Jurkat, Clone E6-1 (cell line): ENCODE results near the gene GALNT2.

Experiments used
- DNase-seq: peaks from one replicate; pipeline ENCODE4 v3.0.0-alpha.2; 2011; ENCODE audit warnings: low read depth, low spot score
- H3K4me3 ChIP-seq: 2 replicates; pipeline ENCODE4 v1.5.1; 2011; ENCODE audit warnings: mild to moderate bottlenecking, low read length, control low read depth, moderate library complexity

The GALNT2 gene

DNA sequence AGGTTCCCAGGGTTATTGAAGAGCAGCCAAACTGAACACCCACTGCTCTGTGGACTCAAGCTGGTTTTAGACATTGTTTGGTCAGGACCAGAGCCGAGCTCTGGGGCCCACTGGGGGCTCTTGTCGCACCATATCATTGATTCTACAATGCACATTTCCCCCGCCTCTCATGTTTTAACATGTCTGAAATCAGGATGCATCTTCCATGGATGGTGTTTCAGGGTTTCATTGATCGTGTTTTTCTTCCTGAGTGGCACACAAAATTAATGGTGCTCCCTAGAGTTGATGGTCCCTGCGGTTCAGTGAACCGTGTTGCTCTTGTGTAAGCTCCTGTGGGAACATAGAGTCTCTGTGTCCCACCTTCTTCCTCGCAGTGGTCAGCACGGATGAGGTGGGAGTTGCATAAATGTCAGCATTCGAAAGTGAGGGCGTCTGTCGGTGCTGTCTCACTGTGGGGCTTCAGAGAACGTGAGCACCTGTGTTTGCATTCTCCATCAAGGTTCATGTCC lies 38.3 kb downstream of the GALNT2 start:
- no peak overlapping the region for H3K4me3 ChIP-seq
- no peak for DNase-seq

DNA sequence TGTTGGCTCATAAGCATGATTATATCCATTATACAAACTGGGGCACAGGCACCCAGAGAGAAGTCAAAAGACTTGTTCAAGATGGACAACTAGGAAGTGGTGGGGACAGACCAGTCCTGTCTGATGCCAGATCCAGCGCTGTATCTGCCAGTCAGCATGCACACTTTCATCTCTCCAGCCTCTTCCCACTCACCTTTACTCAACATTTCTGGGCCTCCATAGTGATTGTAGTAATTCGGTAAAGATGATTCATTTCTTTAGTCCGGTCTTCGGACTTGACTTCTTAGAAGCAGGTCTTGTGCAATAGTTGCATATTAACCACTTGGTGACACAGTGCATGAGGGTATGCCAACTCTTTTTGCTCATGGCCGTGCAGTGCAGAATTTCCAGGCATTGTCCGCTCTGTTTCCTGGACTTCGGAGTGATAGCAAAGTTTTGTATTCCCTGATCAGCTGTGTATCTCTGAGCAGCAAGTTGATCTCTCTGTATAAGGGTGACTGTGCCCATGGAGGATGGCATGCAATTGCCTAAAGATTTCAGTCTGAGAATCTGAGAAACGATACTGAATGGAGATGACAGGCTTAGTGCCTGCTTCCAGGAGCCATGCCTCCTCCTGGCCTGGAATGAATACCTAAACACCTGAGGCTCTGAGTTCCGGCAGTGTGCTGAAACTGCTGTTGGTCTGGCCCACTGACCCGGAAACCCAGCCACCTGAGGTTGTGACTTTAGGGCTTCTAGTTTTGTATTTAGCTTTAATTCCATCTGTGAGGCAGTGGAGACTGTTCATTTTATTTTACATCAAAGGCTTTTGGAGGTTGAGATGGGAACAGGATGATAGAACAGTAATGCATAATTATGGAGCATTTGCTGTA lies 39.0 kb downstream of the GALNT2 start:
- no peak overlapping the region for H3K4me3 ChIP-seq
- DNase-seq = no peak

DNA sequence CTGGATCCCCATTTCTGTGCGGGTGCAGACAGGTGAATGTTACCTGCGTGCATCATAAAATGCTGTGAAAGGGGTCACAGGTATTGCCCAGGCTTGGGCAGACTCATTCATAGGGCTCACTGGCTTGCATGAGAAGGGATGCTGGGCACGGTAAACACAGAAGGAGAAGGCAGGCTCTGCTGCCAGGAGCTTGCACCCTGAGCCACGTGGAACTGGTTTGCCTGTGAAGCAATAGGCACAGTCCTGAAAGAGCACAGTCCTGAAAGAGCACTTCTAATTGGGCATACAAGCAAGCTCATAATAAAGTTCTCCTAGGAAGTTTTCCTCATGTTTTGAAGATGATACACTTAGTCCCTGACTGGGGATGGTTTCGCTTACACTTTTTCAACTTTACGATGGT lies 40.9 kb downstream of the GALNT2 start:
- no peak for DNase-seq
- no peak overlapping the region for H3K4me3 ChIP-seq

DNA sequence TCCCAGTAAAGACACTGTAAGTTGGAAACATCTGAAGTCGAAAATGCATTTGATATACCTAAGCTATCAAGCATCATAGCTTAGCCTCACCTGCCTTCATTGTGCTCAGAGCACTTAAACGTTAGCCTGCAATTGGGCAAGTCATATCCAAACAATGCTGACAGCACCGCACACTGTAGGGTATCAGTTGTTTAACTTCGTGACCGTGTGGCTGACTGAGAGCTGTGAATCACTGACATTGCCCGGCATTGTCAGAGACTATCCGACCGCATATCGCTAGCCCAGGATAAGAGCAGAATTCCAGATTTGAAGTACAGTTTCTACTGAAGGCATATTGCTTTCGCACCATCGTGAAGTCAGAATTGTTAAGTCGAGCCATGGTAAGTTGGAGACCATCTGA lies 41.5 kb downstream of the GALNT2 start:
- no peak for DNase-seq
- no peak overlapping the region for H3K4me3 ChIP-seq

DNA sequence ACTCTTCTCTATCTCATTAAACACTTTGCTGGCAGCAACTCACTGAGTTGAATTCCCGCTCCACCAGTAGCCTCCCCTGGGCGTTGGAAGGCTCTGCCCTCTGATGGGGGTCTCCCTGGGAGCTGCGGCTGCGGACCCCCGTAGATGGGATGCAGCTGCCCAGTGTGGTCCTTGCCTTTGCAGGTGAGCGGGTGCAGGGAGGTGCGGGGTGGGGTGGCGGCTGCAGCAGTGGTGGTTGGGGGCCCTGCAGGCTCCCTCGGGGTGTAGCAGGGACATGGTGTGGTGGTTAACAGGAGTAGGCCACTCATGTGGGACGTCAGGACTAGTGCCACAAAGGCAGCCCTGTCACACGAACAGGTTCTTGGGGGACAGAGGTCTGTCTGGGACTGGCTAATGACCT lies 42.0 kb downstream of the GALNT2 start:
- DNase-seq = no peak
- H3K4me3 ChIP-seq = no peak overlapping the region

DNA sequence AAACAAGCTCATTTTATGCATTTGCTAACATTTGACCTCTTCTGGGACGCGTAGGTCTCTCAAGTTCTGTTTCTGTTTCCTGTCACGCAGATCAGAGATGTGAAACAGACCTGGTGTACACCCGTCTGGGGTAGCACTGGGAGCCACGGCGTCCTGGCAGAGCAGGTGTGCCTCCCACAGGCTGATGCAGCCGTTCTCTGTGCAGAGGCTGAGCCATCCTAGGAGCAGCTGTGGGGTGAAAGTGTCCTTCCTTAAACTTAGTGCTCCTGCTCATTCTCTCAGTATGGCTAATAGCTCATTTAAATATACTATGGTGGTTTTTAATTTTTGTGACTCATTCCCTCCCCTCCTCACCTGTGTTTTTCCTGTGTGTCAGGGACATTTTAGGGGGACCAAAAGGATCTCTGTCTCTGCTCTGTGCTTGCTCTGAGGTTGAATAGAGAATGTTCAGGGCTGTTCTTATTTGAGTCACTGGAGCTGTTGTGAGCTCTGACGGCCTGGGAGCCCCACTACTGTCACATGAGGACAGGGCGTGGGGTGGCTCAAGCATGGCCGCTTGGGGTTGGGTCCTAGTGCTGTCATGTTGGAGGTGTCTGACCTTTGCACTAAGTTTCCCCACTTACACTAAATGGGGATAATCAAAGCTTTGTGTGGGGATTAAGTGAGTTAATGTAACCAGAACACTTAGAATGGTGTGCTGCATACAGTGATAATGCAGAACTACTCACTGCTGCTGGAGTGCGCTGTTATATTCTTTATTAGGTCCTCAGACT lies 43.0 kb downstream of the GALNT2 start:
- H3K4me3 ChIP-seq = peak overlapping the region; percentile 9; the same call in 1 of the 2 replicates
- DNase-seq = peak; percentile 94

DNA sequence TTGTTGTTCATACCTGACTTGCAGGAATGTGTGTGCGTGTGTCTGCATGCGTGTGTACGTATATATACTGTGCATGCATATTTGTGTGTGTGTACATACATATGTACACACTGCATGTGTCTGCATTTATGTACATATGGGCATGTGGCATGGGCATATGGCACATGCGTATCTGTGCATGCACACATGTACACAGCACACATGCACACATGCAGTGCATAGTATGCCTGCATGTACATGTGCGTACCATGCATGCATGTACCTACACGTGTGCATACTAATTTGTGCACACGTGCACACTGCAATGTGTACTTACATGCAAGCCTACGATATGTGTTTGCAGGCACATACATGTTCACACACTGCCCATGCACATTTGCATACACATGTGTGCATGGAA lies 43.9 kb downstream of the GALNT2 start:
- H3K4me3 ChIP-seq = no peak overlapping the region
- DNase-seq = no peak

DNA sequence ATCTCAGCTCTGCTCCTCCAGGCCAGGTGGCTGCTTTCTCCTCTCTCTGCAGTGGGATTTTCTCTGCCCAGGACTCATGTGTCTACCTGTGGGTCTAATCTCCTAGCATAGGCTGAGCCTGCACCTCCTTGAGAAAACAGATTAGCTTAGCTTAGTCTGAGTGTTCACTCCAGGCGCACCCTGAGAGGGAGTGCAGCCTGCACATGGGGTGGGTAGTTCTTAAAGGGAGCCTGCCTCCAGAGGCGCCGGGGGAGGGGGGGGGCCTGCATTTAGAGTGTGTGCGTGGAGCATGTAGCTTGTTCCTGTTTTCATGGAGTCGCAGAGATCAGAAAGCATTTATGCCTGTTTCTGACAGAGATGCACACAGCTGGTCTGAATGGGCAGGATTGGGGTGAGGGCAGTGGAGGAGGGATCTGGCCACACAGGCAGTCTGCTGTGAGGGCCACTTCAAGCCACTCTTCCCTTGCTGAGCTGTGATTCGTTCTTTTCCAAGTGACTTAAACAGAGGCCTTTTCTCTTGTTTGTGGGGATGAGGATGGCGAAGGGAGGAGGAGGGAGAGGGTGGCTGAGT lies 45.2 kb downstream of the GALNT2 start:
- no peak overlapping the region for H3K4me3 ChIP-seq
- no peak for DNase-seq

DNA sequence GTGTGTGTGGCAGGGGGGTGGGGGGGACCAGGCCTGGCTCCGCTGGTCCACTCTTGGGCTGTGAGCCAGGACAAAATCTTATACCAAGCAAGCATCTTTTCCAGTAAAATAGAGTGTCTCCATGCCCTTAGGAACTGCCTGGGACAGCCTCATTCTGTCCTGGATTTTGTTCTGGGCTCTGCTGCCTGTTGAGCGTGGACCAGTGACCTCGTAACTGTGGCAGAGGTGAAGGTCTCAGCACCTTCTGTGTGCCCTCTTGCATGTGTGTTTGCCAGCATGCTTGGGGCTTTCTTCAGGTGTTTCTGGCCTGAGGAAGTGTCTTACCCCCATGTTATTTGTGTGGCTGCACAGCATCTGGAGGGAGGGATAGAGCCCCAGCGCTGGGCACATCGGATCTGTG lies 45.7 kb downstream of the GALNT2 start:
- no peak overlapping the region for H3K4me3 ChIP-seq
- DNase-seq = no peak

DNA sequence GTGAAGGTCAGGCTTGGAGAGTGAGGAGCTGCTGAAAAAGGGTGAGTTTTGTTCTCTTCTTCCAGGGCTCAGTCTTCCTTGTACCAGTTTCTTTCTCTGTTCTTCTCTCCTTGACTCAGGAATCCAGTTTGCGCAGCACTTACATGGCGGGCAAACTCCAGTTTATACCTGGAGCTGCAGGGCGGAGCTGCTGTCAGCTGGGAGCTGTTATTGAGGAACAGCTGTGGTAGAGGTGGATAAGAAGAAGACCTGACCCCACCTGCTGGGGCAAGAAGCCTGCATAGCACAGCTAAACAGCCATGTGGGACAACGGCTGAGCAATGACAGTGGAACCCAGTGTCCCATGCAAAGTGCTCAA lies 46.2 kb downstream of the GALNT2 start:
- no peak overlapping the region for H3K4me3 ChIP-seq
- DNase-seq = no peak

DNA sequence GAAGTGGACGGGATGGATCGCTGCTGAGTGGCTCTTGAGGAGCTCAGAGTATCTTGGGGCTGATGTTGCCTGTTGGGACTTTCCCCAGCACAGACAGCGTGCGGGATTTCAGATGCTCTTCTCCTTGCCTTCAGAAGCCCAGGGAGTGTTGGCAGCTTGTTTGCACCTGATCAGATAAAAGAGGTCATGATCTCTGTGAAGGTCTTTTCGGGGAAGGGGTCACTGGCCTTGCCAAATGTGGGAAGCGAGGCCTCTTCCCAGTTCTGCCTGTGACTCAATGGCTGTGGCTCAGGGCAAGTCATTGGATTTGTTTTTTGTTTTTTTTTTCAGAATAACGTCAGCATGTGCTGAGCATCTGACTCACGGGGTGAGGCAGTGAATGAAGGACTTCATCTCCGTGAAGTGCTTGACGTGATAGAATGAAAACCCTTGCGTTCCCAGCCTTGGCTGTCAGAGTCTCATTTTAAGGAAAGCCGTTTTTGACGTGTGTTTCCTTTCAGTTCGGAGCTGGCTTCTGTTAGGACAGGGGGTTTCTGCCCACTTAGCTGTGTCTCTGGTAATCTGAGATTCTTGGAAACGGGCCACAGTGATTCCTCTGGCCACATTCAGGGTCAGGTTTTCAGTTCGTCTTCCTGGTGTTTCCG lies 46.7 kb downstream of the GALNT2 start:
- no peak for DNase-seq
- H3K4me3 ChIP-seq = no peak overlapping the region

DNA sequence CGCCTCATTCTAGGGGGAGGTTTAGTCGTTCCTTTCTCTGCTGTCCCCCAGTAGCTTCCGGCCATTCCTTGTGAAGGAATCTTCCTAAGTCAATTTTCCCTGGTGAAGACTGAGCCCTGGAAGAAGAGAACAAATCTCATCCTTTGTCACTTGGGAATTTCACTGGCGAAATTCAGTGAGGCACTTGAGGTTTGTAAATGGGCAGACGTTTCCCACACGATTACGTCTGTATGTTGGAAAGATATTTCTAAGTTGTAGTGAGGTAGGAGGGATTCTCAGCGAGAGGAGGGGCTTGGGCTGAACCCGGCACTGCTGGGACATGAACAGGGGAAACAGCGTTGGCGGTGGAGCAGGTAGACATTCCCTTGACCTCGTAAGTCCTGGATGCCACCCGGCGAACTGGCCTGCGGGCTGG lies 47.2 kb downstream of the GALNT2 start:
- no peak for DNase-seq
- no peak overlapping the region for H3K4me3 ChIP-seq

DNA sequence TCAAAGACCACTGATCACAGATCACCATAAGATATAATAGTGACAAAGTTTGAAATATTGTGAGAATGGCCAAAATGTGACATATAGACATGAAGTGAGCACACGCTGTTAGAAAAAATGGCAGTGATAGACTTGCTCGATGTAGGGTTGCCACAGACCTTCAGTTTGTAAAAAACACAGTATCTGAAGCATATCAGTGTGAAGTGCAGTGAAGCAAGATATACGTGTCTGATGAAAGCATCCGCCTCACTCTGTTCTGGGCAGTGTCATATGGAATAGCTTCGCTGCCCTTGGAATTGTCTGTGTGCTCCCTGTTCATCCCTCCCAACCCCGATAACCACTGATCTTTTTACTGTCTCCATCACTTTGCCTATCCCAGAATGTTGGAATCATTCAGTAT lies 50.7 kb downstream of the GALNT2 start:
- no peak for DNase-seq
- no peak overlapping the region for H3K4me3 ChIP-seq

DNA sequence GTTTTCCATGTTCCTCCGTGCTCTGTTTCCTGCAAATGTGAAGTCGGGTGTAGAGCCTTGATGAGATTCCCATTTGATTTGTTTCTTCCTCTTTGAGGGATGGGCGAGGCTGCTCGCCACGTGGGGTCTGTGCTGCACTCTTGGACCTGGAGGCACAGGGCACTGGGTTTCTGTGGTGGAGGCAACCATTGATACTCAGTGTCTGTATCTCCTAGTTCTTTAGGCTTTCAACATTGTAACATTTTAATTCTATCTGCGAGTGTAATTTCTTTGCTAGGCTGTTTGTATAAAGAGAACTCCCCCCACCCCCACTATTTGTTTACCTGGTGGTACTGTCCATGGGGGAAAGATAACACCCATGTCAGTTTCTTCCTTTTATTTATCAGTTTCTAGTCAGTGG lies 52.3 kb downstream of the GALNT2 start:
- H3K4me3 ChIP-seq = no peak overlapping the region

DNA sequence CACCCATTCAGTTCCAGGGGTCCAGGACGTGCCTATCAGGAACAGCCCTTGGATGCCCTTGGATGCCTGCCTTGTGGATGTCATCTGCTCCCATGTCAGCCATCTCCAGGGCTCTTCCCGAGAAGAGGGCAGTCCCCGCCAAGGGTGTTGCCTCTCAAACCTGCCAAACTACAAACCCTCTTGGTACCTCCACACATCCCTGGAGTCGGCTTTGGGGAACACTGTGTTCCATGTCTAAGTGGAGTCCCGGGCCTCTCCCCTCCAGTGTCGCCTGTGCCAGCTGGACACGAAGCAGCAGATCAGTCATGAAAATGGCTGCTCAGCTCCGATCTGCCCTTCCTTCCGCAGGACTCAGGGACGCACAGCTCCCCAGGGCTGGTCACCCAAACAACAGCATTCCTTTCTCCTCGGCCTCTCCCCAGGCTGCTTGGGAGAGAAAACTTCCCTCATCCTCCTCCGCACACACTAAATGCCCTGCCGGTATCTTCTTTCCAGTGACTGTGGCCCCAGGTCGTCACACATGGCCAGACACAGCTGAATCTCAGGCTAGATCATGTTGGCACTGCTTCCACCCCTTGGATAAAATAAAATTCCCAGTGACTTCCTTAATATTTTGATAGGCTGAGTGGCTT lies 53.4 kb downstream of the GALNT2 start:
- DNase-seq = no peak
- H3K4me3 ChIP-seq = no peak overlapping the region

More for the DNA sequence above, 52.3 kb downstream of the GALNT2 start:
- no peak for DNase-seq

DNA sequence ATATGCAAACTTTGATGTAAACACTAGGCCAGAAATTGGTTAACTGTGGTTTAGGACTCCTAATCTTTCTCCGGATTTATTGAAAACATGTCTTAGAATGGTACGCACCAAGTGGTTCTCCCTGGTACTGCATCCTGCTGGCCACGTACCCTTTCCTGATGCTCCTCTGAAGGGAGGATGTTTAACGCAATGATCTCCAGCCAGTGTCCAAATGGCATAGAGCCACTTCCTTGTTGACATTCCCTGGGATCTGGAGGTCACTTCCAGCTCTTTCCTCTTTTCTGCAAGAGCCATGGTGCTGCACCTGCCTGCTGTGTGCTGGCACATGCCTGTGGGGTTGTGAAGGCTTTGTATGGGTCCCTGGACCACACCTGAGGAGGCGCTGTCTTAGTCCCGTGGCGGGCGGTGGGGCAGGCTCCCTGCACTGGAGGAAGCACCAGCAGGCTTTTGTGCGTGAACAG lies 53.9 kb downstream of the GALNT2 start:
- no peak overlapping the region for H3K4me3 ChIP-seq
- DNase-seq = no peak

DNA sequence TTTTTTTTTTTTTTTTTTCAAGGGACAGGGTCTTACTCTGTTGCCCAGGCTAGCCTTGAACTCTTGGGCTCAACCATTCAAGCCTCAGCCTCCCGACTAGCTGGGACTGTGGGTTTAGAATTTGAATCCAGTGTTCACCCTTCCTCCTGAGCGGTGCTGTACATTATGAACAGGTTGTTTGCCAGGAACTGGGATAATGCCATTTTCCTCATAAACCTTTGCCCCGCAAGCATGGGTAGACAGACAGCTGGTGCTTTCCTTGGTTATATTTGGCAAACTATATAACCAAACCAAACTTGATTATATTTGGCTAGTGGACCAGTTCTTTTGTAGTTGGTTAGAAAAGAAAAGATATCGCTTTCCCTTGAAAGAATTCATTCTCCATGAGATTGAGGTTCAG lies 54.9 kb downstream of the GALNT2 start:
- H3K4me3 ChIP-seq = no peak overlapping the region
- DNase-seq = no peak

DNA sequence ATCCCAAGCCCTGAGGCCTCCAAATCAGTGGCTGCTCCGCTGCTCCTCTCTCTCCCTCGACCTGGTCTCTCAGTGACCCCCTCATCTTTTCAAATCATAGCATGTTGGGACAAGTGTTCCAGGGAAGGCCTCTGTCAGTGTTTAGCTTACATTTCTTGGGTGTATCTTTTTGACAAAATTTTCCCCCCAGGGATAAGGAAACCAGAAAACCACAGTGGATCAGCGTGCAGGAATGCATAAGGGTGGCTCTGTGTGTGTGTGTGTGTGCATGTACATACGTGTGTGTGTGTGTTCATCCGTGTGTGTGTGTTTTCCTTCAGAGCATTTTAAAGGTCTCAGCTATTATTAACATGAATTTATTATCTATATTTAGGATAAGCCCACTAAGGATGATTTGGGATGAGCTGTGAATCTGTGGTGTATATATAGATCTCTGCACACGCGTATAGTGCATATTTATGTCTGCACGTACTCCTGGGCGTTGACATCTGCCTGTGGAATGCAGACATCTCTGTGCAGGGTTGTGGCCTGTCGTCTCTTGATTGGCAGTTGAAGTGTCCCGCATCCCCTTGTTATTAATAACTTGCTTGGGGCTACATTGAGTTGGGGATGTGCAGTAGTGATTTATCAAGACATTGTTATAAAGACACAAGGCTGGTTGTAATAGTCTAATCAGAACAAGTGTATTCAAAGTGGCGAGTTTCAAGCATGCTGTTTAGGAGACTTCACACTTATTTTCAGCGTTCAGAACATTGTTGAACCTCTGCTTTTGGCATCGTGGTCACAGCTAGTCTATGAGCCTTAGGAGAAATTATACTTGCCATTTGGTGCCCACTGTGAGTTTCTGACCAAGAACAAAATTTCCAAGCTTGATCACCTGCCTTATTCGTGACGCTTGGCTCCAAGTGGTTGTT lies 55.6 kb downstream of the GALNT2 start:
- no peak overlapping the region for H3K4me3 ChIP-seq
- DNase-seq = no peak
